NCI-H2107 (cell line): Measurements from ENCODE around the gene MYOF.

Source experiments
- DNase-seq: peaks from one replicate; lab custom pipeline; 2025; lab: John Stamatoyannopoulos, UW

The MYOF gene, protein sequence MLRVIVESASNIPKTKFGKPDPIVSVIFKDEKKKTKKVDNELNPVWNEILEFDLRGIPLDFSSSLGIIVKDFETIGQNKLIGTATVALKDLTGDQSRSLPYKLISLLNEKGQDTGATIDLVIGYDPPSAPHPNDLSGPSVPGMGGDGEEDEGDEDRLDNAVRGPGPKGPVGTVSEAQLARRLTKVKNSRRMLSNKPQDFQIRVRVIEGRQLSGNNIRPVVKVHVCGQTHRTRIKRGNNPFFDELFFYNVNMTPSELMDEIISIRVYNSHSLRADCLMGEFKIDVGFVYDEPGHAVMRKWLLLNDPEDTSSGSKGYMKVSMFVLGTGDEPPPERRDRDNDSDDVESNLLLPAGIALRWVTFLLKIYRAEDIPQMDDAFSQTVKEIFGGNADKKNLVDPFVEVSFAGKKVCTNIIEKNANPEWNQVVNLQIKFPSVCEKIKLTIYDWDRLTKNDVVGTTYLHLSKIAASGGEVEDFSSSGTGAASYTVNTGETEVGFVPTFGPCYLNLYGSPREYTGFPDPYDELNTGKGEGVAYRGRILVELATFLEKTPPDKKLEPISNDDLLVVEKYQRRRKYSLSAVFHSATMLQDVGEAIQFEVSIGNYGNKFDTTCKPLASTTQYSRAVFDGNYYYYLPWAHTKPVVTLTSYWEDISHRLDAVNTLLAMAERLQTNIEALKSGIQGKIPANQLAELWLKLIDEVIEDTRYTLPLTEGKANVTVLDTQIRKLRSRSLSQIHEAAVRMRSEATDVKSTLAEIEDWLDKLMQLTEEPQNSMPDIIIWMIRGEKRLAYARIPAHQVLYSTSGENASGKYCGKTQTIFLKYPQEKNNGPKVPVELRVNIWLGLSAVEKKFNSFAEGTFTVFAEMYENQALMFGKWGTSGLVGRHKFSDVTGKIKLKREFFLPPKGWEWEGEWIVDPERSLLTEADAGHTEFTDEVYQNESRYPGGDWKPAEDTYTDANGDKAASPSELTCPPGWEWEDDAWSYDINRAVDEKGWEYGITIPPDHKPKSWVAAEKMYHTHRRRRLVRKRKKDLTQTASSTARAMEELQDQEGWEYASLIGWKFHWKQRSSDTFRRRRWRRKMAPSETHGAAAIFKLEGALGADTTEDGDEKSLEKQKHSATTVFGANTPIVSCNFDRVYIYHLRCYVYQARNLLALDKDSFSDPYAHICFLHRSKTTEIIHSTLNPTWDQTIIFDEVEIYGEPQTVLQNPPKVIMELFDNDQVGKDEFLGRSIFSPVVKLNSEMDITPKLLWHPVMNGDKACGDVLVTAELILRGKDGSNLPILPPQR (N-terminal part only)

DNA sequence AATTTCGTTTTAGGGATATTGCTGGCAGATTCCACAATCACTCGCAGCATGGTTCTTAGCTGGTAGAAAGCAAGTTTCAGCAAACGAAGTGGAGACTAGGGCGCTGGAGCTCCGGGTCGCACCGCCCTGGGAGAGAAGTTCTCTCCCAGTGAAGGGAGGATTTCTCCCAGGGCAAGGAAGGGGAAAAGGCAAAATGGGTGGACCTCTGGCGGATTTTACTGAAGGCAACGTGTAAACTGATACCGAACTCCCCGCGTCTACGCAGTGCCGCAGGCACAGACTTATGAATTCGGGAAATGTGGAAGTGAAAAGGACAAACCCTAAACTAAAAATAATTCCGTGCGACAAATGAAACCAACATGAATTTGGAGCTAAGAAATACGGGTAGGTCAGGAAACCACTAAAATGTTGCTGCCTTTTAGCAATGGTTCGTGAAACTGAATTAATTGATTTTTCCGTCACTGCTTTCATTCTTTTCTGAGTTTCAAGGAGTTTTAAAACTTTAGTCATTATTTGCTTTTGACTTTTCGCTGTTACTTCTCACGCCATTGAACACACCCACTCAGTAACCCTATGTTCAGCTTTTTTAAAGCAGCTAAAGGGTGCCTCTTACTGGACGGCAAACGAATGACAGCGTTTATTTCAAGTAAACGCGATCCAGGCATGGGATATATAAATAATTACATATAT, at the start of gene MYOF:
Gene MYOF, minus strand, starts transcription at position 190 of the 690 bp plus-strand sequence. Its CDS starts 140 bp downstream, at position 50.
- peak; percentile 16 for DNase-seq

DNA sequence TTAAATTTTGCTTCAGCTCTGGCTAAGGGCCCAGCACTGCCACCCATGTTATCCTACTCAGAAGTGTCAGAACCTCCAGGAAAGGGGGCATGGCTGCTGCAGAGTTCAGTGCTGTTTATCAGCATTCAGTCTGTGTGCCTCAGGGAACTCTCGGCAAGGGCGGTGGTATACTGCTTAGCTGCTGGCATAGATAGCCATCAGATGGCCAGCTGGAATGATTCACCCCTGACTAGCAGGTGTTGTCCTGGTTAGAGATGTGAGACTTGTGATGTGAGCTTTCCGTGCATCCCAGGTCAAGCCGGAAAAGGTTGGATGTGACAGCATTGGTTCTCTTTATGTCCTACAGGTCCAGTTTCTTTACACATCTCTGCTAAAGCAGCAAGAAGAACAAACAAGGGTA, 36.4 kb upstream of the MYOF start:
- DNase-seq, result no peak

DNA sequence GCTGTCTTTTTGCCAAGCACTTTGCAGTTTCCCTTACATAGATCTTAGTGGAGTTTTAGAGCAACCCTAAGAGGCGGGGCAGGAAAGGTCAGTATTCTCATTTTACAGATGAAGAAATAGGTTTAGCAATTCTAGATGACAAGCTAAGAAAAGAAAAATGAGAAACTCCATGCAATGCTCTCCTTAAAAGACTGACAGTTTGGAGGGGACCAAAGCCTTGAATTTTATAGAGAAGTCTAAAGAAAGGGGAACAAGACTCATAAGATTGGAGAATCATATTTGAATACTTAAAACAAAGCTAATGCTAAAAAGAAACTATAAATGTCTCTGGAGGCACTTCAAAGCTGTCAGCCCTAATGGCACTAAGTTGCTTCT, 33.9 kb upstream of the MYOF start:
- no peak for DNase-seq

DNA sequence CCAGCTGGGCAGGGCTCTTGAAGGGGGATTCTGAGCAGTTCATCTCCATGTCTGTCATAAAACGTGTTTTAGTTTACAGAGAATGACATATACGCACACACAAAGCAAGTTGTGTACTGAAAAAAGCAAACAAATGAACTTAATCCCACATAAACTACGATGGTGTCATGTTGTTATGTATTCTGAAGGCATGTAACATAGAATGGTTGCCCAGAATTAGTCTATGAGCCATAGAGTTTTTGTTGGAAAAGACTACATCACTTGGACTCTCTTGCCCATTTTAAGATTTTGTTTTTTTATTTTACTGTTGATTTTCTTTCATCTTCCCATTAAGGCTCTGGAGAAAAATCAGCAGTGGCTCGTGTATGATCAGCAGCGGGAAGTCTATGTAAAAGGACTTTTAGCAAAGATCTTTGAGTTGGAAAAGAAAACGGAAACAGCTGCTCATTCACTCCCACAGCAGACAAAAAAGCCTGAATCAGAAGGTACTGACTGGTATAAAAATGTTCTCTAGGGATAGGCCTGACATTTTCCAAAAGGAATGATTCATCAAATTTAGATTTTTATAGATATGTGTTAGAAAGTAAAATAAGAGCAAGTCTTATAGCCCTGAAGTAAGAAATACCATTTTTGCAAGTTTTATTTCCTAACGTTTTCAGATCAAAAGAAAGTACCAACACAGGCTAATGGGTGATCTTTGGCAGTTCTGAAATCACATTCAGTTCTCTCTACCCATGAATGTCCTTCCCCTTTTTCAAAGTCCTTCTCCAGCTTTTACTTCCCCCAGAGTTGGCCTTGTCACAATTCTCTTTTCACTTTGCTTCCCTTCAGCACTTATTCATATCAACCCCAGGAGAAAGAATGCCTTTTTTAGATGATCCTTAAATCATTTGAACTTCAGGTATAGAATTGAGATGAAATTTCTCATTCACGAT, 33.2 kb upstream of the MYOF start:
- no peak for DNase-seq

DNA sequence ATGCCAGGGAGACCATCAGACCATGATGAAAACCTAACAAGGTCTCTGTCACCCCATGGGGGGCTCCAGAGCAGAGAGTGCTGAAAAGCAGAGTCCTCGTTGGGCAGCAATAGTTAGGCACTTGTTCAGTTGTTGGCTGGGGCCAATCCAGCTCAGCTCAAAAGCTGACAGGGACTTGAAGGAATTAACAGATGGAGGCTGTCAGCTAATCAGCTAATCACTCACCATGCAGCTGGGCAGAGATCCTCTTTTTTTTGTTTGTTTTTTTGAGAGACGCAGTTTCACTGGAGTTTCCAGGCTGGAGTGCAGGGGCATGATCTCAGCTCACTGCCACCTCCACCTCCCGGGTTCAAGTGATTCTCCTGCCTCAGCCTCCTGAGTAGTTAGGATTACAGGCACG, 32.4 kb upstream of the MYOF start:
- DNase-seq, result no peak

DNA sequence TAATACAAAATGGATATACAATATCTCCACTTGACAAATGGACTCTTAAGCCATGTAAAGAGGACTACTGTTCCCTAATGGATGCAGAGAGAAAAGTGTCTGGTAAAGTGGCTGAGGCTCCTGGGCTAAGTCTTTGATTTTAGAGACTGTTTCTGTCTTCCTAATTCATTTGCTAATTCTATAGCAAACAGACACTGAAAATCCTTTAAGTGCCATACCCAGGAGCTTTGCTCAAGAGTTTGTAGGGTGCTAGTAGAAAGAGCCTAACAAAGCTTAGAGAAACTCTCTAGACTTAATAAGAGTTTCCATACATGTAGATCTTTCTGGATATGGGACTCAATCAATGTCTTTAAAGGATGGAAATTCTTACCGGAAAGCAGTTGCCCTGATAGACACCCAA, 31.0 kb upstream of the MYOF start:
- no peak for DNase-seq

DNA sequence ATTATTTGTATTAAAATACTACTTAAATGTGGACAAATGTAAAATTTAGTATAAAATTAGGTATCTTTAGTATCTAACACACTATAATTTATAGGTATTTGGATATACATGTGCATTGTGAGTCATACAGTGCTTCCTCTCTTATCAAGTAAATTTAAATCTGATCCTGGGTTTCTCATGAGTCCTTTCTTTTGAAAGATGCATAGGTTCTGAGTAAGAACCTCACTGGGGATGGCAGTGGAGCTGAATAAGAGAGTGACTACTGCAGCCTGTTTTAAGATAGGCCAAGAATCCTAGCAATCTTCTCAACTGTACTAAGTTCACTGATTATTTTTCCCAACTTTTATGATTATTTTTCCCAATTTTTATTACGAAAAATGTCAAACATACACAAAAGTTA, 30.4 kb upstream of the MYOF start:
- no peak for DNase-seq

DNA sequence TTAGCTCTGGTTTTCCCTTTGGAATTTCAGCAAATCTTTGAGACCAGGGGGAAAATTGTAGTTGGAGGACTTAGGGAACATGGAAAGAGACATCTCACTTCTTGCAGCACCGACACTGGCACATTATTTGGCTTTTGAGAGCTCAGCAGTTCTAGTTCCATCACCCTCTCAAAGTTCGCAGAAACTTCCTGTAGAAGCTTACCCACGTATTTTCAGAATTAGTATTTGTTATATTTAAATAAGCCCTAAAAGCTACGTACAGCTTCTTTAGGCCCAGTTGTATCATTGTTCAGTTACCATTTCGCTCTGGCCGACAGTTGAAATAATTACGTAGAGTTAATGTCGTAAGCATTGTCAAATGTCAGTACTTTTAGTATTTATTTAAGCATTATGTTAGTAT, 27.7 kb upstream of the MYOF start:
- no peak for DNase-seq

DNA sequence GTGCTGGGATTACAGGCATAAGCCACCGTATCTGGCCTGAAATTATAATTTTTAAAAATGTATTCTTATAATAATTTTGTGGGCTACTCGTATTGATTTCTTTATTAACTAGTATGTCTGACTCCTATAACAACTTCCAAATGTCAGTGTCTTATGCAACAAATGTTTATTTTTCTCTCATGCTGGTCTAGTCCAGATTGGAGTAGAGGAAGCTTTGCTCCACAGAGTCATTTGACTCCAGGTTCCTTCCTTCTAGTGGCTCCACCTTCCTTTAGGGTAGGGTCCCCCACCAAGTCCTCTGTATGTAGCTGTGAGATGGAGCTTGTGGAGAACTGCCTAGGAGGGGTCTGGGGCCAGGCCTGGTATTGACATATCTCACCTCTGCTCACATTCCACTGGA, 22.9 kb upstream of the MYOF start:
- DNase-seq, result no peak

DNA sequence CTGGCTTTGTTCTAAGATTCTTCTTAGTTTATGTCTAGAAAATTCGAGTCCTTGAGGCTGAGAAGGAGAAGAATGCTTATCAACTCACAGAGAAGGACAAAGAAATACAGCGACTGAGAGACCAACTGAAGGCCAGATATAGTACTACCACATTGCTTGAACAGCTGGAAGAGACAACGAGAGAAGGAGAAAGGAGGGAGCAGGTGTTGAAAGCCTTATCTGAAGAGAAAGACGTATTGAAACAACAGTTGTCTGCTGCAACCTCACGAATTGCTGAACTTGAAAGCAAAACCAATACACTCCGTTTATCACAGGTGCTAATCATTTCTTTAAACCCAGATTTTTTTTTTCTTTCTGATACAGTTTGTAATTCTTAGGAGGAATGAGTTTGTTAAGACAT, 20.9 kb upstream of the MYOF start:
- DNase-seq, result no peak

DNA sequence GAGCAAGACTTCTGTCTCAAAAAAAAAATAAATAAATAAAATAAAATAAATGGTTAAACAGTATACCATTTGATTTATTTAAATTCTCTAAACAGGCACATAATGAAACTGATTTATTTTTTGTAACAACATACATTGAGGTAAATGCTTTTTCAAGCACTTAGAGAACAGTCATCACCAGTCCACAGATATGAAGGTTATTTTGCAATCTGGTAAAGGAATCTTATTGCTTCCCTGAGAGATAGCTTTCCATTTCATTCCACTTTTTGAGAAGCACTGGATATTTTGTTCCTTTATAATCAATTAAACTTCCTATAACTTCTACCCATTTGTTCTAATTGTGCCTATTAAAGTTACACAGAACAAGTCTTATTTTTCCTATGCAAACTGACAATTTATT, 19.5 kb upstream of the MYOF start:
- no peak for DNase-seq

DNA sequence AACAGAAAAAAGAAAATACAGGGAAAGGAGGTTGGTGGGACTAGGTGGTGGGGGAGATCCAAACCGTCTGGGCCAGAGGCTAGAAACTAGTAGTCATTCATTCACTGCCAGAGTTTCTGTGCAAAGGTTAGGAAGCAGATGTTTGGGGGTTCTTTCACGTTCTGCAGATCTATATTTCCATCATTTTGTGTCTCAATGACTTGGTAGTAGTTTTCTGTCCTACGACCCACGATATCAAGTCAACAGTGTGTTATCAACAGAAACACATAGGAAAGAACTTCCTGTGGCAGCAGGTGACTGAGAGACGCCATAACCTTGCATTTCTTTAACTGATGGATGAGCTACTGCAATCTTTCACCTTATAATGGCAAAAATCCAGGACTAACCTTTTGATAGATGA, 16.0 kb upstream of the MYOF start:
- DNase-seq, result no peak

DNA sequence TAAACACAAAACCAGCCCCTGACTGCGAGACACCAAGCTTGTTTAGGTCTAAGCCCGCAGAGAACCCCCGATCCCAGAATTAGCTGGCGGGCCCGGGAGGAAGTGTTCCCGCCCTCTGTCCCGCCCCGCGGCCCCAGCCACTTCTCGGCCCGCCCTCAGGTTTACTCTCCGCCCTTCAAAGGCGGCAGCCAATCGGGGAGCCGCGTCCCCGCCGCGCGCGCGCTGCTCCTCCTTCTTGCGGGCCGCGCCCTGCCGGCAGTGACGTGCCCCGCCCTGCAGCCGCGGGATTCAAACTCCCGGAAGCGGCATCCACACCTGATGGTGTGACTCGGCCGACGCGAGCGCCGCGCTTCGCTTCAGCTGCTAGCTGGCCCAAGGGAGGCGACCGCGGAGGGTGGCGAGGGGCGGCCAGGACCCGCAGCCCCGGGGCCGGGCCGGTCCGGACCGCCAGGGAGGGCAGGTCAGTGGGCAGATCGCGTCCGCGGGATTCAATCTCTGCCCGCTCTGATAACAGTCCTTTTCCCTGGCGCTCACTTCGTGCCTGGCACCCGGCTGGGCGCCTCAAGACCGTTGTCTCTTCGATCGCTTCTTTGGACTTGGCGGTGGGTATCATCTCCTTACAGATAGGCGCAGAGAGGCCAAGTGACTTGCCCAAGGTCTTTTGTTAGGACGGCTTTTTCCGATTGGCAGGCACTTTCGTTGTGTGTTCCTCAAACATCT, 14.3 kb upstream of the MYOF start, which contains the start of gene CEP55:
Gene CEP55, plus strand, starts transcription at position 291 of the 720 bp plus-strand sequence. CDS start 3,440 bp downstream, outside the sequence.
- DNase-seq, result peak; percentile 72

DNA sequence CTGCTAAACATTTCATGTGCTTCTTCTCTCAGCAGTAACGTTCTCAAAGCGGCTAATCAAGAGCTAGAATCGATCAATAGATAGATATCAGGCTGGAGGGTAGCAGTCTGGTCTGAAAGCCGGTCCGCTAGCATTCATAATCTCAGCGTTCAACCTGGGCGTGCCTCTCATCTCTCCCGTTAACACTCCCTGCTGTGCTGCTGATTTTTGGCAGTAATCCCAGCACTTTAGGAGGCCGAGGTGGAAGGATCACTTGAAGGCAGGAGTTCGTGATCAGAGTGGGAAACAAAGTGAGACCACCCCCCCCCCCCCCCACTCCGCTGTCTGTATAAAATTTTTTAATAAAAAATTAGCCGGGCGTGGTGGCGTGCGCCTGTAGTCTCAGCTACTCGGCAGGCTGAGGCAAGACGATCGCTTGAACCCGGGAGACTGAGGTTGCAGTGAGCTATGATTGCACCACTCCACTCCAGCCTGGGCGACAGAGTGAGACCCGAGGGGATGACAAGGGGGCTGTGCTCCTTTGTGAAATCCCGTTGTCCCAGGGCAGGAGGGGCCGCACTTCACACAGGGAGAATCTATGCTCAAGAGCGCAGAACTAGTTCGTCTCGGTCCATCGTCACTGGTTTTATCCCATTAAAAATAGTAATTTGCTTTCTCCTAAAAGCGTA, 13.7 kb upstream of the MYOF start:
- DNase-seq, result peak; percentile 25

DNA sequence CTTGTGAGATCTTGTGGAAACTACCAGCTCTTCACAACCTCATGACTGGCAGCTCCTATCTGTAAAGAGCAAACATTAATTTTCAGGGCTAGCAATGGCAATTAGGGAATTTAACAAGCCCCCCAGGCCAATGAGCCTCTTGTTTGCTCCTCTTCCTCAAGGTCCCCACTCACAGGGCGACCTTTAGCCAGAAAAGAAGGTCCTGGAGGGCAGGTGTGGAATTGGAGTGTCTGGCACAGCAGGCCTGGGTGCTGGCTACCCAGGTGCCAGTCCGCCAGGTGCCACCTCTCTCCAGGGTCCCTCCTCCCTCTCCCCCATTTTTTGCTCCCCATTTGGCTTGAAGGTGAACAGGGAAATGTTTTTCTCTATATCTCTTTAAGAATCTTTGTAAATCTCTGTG, 12.4 kb upstream of the MYOF start:
- no peak for DNase-seq

DNA sequence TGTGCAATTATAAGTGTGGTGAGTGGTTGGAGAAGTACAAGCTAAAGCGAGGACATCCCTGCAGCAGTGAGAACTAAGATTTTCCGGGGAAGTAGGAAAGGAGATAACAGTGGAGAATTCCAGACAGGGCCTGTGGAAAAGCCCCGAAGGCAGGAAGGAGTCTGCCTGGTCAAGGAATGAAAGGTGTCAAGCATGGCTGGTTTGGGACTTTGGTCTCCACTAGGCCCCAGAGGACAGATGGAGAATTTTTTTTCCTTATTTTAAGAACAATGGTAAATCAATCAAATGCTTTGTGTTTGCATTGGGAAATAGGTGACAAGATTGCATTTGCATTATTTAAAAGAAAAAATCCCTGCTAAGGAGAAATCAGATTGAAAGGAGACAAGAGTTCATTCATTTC, 11.0 kb upstream of the MYOF start:
- no peak for DNase-seq

DNA sequence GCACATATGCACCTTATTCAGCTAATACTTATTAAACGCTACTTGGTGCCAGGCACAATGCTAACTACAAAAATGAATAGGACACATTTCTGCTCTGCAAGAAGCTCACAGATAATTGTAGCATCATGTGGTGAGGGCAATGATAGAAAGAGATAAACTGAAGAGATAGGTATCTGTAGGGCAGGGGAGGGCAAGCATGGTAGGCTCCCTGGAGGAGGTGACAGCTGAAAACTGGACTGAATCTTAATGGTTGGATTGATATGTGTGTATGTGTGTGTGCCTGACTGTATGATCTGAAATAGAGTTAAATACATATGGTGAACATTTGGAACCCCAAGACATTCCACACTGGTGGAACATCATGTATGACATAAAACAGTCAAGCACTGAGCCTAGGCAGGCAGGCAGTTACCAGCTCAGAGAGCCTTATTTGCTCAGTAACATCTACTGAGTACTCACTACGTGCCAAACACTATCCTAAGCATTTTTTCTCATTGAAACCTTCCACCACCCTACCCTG, 9.5 kb upstream of the MYOF start:
- no peak for DNase-seq

DNA sequence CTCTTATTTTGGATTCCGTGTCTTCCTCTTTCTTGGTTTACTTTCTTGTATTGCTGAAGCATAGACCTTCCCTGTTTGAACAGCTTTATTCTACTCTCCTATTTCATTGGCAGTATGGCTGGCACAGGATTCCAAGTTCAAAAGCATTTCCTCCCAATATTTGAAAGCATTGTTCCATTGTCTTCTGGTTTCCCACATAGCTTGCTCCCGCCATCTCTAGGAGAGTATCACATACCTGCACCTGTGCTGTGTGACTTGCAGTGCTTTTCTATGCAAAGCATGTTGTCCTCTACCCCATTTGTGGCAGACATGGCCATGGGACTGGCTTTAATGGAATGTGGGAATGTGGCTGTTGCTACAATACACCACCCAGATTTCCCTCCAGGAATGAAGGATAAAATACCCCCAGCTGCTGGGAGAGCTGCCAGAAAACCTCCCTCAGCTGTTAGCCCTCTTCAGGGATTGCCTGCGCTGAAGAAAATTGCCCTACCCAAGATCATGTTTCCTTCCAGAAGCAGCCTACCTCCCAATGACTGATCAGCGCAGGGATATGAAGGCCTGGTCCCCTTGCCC, 6.9 kb upstream of the MYOF start:
- no peak for DNase-seq

DNA sequence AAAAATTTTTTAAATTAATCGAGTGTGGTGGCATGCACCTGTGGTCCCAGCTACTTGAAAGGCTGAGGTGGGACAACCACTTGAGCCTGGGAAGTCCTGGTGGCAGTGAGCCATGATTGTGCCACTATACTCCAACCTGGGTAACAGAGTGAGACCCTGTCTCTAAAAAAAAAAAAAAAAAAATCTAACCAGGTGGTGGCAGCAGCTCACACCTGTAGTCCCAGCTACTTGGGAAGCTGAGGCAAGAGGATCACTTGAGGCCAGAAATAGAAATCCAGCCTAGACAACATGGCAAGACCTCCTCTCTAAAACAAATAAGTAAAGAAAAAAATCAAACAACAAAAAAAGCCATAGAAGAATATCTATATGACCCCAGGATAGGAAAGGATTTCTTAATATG, 3.6 kb upstream of the MYOF start:
- no peak for DNase-seq
